Measurements from ENCODE around the gene SFMBT2.

DNA sequence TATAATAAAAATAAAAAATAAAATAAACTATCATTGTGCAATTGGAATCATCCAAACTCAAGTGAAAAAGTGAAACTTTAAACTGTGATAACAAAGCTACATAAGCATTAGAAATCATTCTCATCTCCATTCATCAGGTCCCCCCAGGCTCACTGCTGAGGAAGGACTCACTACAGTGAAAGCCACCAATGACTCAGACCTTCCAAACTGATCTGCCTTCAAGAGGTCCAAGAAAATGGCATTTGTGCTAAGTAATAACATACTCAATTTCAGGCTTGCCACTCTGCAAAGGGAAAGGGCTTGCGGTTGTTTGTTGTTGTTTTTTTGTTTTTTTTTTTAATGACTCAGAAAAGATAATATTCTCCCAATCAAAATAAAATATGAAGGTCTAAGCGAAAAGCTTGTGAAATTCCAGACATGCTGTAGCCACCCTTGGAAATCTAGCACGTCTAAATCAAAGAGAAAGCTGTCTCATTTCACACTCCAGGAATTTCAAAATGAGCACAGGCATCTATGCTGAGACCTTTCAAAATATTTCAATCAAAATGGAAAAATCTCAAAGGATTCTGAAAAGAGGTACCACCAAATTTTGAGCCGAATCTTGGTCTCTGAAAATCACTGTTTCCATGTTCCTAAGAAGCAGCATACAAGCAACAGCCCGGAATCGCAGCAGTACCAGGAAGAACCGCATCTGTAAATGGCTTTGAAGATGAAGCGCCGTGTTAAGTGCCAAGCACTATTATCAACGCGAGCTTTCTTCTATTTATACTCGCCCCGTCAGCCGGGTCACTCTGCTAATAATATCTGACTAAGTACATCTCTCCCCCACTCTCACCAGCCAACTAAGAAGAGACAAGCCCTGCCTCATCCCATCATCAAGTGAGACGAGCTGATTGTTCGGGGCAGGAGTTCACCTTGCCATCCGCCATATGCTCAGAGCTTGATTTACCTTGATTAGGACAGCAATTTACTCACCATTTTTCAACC is 13.5 kb downstream of the SFMBT2 start:
- no peak for TF ChIP-seq BHLHE40 (IDR thresholded peaks at IDR 0.05; ENCODE audit: low read depth, low read length)
- TF ChIP-seq CEBPB (IDR thresholded peaks at IDR 0.05; ENCODE audit: low read depth, low read length) = no peak
- no peak for TF ChIP-seq RFX5 (IDR thresholded peaks at IDR 0.05; ENCODE audit: low read depth, low read length)

Data from IMR-90 (cell line).